MM.1S (cell line): ENCODE measurements around the gene DNAH5.

Experiments used
- DNase-seq: peaks from one replicate; pipeline ENCODE4 v3.0.0-alpha.2; 2015
- H2AFZ ChIP-seq: fragments of 300-600 bp; sonication (generic); 2 replicates; pipeline ENCODE4 v1.6.0; 2016; ENCODE audit warnings: antibody characterized with exemption, low read length
- H3F3A ChIP-seq: fragments of 300-600 bp; sonication (generic); 2 replicates; pipeline ENCODE4 v1.6.1; 2016; ENCODE audit warnings: mild to moderate bottlenecking, antibody characterized with exemption, low read length, moderate library complexity, mixed read lengths; ENCODE audit not compliant: insufficient read depth
- H3K27ac ChIP-seq: fragments of 300-600 bp; sonication (generic); 2 replicates; pipeline ENCODE4 v1.5.1; 2016; ENCODE audit warnings: mild to moderate bottlenecking, low read length
- H3K27me3 ChIP-seq: fragments of 300-600 bp; sonication (generic); replicated peaks from 2 replicates; pipeline ENCODE4 v1.6.0; 2016; ENCODE audit warnings: low read length; ENCODE audit not compliant: insufficient read depth
- H3K36me3 ChIP-seq: fragments of 300-600 bp; sonication (generic); replicated peaks from 2 replicates; pipeline ENCODE4 v1.6.1; 2016; ENCODE audit warnings: mild to moderate bottlenecking, low read length, mixed read lengths; ENCODE audit not compliant: insufficient read depth
- H3K4me1 ChIP-seq: fragments of 300-600 bp; sonication (generic); 2 replicates; pipeline ENCODE4 v1.6.1; 2016; ENCODE audit warnings: low read length, mixed read lengths
- H3K4me2 ChIP-seq: fragments of 300-600 bp; sonication (generic); 2 replicates; pipeline ENCODE4 v1.6.0; 2016; ENCODE audit warnings: low read depth, low read length
- H3K4me3 ChIP-seq: fragments of 300-600 bp; sonication (generic); 2 replicates; pipeline ENCODE4 v1.5.1; 2016; ENCODE audit warnings: low read length, mixed read lengths
- H3K79me2 ChIP-seq: fragments of 300-600 bp; sonication (generic); 2 replicates; pipeline ENCODE4 v1.6.1; 2016; ENCODE audit warnings: mixed run types, low read length, mixed read lengths
- H3K9ac ChIP-seq: fragments of 300-600 bp; sonication (generic); 2 replicates; pipeline ENCODE4 v1.6.1; 2016; ENCODE audit warnings: low read length, mixed read lengths
- H3K9me2 ChIP-seq: fragments of 300-600 bp; sonication (generic); replicated peaks from 2 replicates; pipeline ENCODE4 v1.6.1; 2016; ENCODE audit warnings: mild to moderate bottlenecking, low read length, mixed read lengths; ENCODE audit not compliant: insufficient read depth
- H3K9me3 ChIP-seq: fragments of 300-600 bp; sonication (generic); replicated peaks from 2 replicates; pipeline ENCODE4 v1.6.1; 2016; ENCODE audit warnings: mild to moderate bottlenecking, low read length, mixed read lengths; ENCODE audit not compliant: insufficient read depth
- H4K20me1 ChIP-seq: fragments of 300-600 bp; sonication (generic); 2 replicates; pipeline ENCODE4 v1.6.1; 2016; ENCODE audit warnings: mild to moderate bottlenecking, low read length, moderate library complexity, mixed read lengths; ENCODE audit not compliant: insufficient read depth
- CTCF ChIP-seq: fragments of 300-600 bp; sonication (generic); IDR thresholded peaks from 2 replicates; pipeline ENCODE4 v1.5.1; 2016; ENCODE audit warnings: antibody characterized with exemption, low read length, mixed read lengths
- EZH2 ChIP-seq: fragments of 300-600 bp; sonication (generic); optimal IDR thresholded peaks from 2 replicates; pipeline ENCODE3; 2017; ENCODE audit warnings: low read depth, mild to moderate bottlenecking, antibody characterized with exemption, low read length, mixed read lengths
- EZH2phosphoT487 ChIP-seq: fragments of 300-600 bp; sonication (generic); IDR thresholded peaks from 2 replicates; pipeline ENCODE4 v1.6.1; 2018; ENCODE audit warnings: antibody characterized with exemption, low read length

DNAH5 gene

GRCh38 chr5:13898569-13898968 lies 45.9 kb downstream of the DNAH5 start:
- Histone ChIP-seq H3K27me3 (no peaks in the 10 kb centered on the region), H3K9me3 (no peaks in the 10 kb centered on the region), H3K79me2 (no peaks in the 10 kb centered on the region), H3K9ac (no peak overlapping the region), H3F3A (no peaks in the 10 kb centered on the region), H3K4me2 (no peak overlapping the region), H3K4me3 (no peak overlapping the region), H3K9me2 (no peaks in the 10 kb centered on the region), H3K27ac (no peak overlapping the region), H3K36me3 (no peaks in the 10 kb centered on the region), H2AFZ (no peak overlapping the region), H4K20me1 (no peaks in the 10 kb centered on the region), H3K4me1 (no peaks in the 10 kb centered on the region)
- no peak for TF ChIP-seq CTCF
- TF ChIP-seq EZH2 = no peak
- no peak for TF ChIP-seq EZH2phosphoT487
- DNase-seq = no peak

DNA sequence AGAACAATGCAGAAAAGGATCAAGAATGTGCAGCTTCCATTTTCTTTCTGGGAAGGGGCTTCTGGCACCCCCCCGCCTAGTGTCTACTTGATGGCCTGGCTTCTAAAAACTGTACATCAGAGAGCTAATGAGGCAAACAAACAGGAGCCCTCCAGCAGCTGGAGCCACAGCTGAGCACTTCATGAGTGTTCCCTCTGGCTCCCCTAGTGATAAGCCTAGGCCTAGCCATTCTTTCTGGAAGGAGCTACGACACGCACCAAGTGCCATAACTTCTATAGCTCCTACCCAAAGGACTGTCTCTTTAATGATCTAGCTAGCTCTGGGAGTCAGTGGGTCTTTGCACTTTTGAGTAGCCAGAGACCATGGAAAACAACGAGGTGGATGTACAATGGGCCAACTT lies 66.1 kb downstream of the DNAH5 start:
- no peak for TF ChIP-seq EZH2
- TF ChIP-seq CTCF = no peak
- no peak for TF ChIP-seq EZH2phosphoT487
- Histone ChIP-seq H3K79me2 (no peaks in the 10 kb centered on the region), H4K20me1 (no peaks in the 10 kb centered on the region), H3K4me1 (no peaks in the 10 kb centered on the region), H2AFZ (no peak overlapping the region), H3K9me3 (no peaks in the 10 kb centered on the region), H3K4me3 (no peak overlapping the region), H3K36me3 (no peaks in the 10 kb centered on the region), H3K27me3 (no peaks in the 10 kb centered on the region), H3F3A (no peaks in the 10 kb centered on the region), H3K4me2 (no peak overlapping the region), H3K9ac (no peak overlapping the region), H3K27ac (no peak overlapping the region), H3K9me2 (no peaks in the 10 kb centered on the region)
- no peak for DNase-seq

- H2AFZ ChIP-seq = no peak overlapping the region
- H3K9ac ChIP-seq = no peak overlapping the region
- no peaks in the 10 kb centered on the region for H3K4me1 ChIP-seq
- H3K9me3 ChIP-seq = no peaks in the 10 kb centered on the region
- no peak overlapping the region for H3K27ac ChIP-seq
- no peak for TF ChIP-seq EZH2
- no peaks in the 10 kb centered on the region for H3K36me3 ChIP-seq
- no peaks in the 10 kb centered on the region for H3K9me2 ChIP-seq
- no peak overlapping the region for H3K4me2 ChIP-seq
- no peak overlapping the region for H3K4me3 ChIP-seq
- DNase-seq = peak; percentile 32
- H3K27me3 ChIP-seq = no peaks in the 10 kb centered on the region
- no peaks in the 10 kb centered on the region for H3F3A ChIP-seq
- no peaks in the 10 kb centered on the region for H4K20me1 ChIP-seq
- no peaks in the 10 kb centered on the region for H3K79me2 ChIP-seq
Measured at GRCh38 chr5:13866792-13867191, 77.7 kb downstream of the DNAH5 start.

GRCh38 chr5:13865312-13865711 lies 79.2 kb downstream of the DNAH5 start:
- H3K36me3 ChIP-seq = no peaks in the 10 kb centered on the region
- H3K4me3 ChIP-seq = no peak overlapping the region
- H3F3A ChIP-seq = no peaks in the 10 kb centered on the region
- H4K20me1 ChIP-seq = no peaks in the 10 kb centered on the region
- H3K9me3 ChIP-seq = no peaks in the 10 kb centered on the region
- H3K9ac ChIP-seq = no peak overlapping the region
- H3K4me1 ChIP-seq = no peaks in the 10 kb centered on the region
- no peak overlapping the region for H2AFZ ChIP-seq
- TF ChIP-seq EZH2 (no peak), EZH2phosphoT487 (no peak)
- no peak overlapping the region for H3K27ac ChIP-seq
- no peak overlapping the region for H3K4me2 ChIP-seq
- H3K79me2 ChIP-seq = no peaks in the 10 kb centered on the region
- H3K27me3 ChIP-seq = no peaks in the 10 kb centered on the region
- no peak for DNase-seq
- H3K9me2 ChIP-seq = no peaks in the 10 kb centered on the region
